Activated CD4-positive, CD25-positive, alpha-beta regulatory T cell treated with anti-CD3 and anti-CD28 coated beads, Interleukin-2, amount 50 U/mL, for 16 hours (primary cell): ENCODE data around the gene B3GNT5.

ENCODE experiments used
- DNase-seq: peaks from one replicate; pipeline ENCODE4 v3.0.0-alpha.2; 2020; ENCODE audit warnings: low read depth, low spot score

B3GNT5 gene, protein sequence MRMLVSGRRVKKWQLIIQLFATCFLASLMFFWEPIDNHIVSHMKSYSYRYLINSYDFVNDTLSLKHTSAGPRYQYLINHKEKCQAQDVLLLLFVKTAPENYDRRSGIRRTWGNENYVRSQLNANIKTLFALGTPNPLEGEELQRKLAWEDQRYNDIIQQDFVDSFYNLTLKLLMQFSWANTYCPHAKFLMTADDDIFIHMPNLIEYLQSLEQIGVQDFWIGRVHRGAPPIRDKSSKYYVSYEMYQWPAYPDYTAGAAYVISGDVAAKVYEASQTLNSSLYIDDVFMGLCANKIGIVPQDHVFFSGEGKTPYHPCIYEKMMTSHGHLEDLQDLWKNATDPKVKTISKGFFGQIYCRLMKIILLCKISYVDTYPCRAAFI

GRCh38 chr3:183252973-183253527, at the start of gene B3GNT5:
Gene B3GNT5, plus strand, starts transcription at chr3:183253253. Its CDS starts 16,546 bp downstream, at chr3:183269799.
- DNase-seq: no peak

- DNase-seq: no peak
These were observed 49.4 kb upstream of the B3GNT5 start for GRCh38 chr3:183203670-183204069.

DNA sequence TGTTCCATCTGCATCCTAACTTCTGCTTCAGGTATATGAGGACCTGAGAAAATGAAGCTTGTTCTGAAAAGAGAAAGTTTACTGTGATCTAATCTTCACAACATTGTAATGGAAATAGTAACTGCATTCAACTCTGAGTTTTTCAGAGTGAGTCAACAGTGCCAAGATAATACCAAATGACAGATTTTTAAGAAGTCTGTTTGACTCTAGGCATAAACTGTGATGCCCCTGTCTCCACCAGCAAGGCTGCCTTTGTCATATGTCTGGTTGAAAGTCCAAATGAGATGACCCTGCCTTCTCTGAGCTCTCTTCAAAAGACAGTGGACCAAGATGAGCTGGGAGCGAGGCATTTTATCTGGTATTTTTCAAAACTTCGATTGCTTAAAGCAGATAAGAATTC, 44.8 kb upstream of the B3GNT5 start:
- DNase-seq: no peak

DNA sequence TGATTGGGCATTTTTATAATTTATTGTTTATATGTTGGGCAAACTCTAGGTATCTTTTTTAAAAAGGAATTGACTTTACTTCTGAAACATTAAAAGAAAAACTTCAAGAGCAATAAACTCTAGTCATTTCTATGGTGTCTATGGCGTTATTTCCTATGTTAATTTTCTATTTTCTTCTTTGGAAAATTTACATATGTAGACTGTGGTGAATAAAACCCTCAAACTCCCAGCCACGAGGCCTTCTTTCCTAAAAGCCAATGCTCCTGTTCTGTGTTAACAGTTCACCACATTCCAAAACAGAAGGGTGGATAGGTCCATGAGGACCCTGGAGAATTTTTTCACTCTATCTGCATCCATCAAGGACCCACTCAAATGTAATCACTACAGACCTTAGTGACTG, 44.3 kb upstream of the B3GNT5 start:
- no peak for DNase-seq

DNA sequence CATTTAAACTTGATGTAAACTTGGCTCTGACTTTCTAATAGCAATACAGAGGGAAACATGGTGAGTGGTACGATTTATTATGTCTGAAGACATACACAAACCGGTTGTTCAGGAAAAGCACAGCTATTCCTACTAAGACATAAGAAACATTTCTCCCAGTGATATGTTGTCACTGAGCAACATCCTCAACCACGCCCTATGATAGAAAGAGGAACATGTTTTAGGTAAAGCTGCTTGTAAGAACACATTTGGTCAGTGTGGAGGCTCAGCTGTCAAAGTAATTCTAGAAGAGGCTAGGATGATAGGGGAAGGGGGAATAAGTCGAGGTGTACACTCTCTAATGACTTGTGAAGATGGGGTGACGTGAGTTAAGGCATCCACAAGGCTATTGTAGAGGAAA, 42.7 kb upstream of the B3GNT5 start:
- DNase-seq: no peak

DNA sequence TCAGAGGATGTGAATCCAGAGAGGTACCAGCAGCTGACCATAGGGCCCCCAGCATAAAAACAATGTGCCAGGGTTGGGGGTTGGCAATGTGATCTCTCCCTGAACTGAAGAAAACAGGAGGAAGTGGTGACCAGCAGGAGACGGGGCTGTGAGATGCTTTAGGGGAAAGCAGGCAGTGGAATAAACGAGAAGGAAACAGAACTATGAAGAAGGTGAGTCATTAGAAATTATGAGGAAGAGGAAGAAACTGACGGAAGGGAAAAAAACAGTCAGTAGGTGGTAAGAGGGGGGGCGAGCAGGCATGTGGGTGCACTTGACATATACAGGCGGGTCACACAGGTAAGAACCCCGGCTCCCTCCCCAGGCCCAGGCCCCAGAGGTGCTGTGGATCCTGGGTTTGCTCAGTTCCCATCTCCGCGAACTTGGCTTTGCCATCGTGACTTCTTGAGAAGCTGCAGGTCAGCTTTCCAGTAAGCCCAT, 42.2 kb upstream of the B3GNT5 start:
- DNase-seq: no peak

DNA sequence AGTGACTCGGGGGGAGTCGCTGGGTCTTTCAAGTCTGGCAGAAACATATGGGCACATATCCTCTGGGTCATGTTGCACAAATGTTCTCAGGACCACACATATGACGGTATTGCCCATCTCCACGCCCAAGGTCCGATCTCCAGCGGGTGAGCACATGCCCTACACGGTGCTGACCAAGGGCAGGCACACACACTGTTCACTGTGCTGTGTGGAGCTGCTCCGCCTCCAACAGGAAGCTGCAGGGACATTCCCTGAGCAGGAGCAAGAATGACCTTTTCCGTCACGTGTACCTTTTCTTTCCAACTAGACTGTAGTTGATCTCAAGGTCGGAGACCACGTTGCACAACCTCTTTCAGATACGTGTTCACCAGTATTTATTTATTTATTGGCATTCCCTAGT, 41.7 kb upstream of the B3GNT5 start:
- DNase-seq: no peak

DNA sequence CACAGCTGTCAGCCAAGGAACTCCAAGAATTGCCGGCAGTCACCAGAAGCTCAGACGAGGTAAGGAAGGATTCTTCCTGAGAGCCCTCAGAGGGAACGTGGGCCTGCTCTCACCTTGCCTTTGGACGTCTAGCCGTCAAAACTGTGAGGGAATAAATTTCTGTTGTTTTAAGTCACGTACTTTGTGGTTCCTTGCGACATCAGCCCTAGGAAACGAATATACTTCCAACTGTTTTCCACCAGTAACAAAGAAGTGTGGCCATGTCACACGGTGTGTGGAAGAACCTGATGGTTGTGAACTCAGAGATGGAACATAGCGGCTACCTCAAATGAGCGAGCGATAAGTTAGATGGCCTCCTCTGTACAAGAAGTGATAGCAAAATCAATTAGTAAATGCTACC, 41.0 kb upstream of the B3GNT5 start:
- no peak for DNase-seq

DNA sequence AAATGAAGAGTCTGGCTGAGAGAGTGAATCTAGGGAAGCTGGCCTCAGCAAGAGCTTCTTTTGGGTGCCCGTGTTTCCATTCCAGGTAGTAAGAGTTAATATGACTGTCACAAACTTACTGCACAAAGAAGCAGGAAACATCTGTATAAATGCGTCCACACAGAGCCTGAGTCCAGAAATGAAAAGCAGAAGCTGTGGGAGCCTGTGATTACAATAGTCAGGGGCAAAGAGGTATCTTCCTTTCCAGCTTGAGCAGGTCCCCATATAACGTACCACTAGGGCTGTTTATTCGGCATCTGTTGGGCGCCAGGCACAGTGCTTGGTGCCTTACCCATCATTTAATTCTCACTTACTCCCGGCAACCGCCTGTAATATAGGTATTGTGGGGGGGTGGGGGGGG, 40.5 kb upstream of the B3GNT5 start:
- no peak for DNase-seq

DNA sequence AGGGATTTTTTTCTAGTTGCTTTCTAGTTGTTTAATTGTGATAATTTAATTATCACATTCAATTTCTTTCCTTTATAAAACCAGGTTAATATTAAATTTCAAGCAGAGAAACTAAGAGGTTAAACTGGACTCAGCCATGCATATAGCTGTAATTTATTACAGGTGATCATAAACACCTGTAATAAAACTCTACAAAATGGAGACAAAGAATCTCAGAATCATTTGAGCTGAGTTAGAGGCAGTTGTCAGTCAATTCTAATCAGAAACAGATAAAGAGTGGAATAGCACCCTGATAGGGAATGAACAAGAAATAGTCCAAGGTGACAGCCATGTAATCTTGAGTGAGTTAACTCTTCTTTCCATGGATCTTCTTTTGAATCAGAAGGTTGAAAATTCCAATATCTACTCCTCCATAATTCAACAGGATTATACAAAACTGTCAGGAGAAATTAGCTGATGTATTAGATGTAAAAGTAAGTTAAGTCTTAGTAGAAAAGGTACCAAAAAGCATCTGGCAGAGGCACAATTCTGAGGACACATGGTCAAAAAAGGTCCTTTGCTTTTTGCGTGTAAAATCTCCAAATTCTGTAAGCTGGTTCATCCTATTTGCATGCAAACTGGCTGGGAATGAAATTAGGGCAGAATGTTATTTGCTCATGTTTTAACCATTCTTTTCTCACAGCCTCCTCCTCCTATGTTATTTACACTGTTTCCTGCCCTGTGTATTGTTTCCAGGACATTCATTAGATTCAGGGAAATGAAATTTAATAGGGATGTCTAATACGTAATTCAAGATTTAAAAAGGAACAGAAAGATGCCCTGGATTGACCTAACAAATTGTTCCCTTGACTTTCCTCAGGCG, 39.4 kb upstream of the B3GNT5 start:
- no peak for DNase-seq

DNA sequence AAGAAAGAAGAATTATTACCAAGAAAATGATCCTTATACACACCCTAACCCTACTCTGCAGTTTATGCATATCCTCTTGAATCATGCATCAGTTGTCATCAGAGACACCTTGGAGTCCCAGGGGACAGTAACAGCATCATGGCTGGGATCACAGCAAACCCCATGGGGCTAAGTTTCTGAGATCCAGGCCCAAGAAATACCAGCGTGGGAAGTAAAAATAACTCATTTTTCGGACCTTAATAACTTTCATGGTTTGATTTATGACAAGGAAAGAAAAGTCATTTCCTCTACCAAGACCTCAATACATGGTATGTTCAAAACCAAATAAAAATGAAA, 38.8 kb upstream of the B3GNT5 start:
- no peak for DNase-seq

GRCh38 chr3:183215591-183216202, 37.4 kb upstream of the B3GNT5 start:
- DNase-seq: no peak

GRCh38 chr3:183217548-183218332, 35.3 kb upstream of the B3GNT5 start:
- no peak for DNase-seq

- DNase-seq: no peak
These were observed 34.2 kb upstream of the B3GNT5 start for GRCh38 chr3:183218826-183219225.

GRCh38 chr3:183220828-183221227, 32.2 kb upstream of the B3GNT5 start:
- DNase-seq: no peak

- no peak for DNase-seq
These were observed 30.3 kb upstream of the B3GNT5 start for GRCh38 chr3:183222631-183223235.

DNA sequence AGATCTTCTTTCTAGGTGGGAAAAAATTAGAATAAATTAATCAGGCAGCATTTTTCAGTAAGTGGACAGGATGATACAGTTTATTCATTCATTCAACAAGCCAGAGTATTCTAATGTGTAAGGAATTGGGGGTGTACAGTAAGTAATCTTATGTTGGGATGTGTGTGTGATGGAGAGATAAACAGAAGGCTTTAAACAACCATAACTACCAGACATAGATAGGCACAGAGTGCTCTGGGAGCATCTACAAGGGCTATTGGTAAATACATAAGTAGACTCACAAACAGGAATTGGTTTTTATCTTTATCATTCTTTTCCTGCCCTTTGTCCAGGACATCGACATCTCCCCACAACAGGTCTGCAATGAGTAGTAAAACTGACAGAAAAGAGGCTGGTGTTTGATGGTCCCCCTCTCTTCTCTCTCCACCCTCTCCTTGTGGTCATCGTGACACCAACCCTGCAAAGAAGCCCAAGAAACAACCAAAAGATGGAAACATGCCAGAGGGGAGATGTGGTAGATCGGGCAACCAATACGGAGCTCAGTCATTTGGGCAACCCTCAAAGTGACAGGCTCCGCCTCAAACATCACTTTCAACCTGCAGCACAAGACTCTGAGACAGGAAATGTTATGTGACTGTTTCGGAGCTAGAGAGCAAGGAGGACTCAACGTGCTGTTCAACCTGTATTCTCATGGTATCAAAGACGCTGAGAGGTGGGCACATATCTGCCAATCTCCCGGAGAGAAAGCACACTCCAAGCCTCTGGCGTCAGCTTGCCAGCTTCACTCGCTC, 28.7 kb upstream of the B3GNT5 start:
- peak; percentile 10 for DNase-seq

DNA sequence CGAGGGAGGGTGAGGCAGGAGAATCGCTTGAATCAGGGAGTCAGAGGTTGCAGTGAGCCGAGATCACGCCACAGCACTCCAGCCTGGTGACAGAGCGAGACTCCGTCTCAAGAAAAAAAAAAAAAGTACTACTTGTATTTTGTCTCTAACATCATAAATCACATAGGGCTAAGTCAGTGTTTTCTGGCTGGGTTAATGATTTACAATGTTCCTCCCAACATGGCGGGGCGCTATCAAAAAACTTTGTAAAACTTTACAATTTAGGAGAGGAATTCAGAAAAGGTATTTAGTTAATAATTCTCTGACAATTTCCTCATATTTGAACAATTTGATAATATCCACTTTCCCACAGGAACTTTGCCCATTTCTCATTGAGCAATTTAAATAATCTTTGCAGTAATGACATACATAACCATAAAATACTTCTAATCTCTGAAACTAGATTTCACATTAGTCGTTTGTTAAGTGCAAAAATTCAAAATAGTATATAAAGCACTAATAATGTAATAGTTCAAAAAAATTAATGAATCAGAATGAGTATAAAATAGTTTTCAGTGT, 26.6 kb upstream of the B3GNT5 start:
- DNase-seq: no peak

DNA sequence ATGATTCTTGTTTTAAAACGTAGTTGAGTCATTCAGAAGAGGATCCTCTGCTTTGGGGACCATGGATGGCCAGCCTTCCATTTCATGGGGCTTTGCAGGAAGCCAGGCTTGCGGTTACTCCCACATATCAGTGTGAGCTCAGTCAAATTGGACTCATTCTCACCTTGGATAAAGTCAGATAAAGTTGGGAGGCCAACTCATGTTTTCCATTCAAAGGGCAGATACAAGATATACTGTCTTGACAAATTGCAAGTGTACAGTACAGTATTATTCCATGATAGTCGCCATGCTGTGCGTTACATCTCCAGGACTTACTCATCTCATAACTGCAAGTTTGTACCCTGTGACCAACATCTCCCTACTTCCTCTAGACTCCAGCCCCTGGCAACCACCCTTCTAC, 25.5 kb upstream of the B3GNT5 start:
- DNase-seq: no peak

- no peak for DNase-seq
These were observed 23.9 kb upstream of the B3GNT5 start for GRCh38 chr3:183229178-183229577.
